Thymus (tissue), 14 donors: ENCODE results near the gene ZNF608. TPM values are rescaled to one million over a fixed set of nuclear protein-coding genes. Genes with fewer than 3 reads are reported as not detected.

Source experiments
- DNase-seq, 9 donors: peaks; one replicate each; pipeline ENCODE4 v3.0.0-alpha.2; 2013; ENCODE audit warnings: low spot score in 9 of 9, low read depth in 6 of 9, missing footprints in 1 of 9
- H3K27ac ChIP-seq, 2 donors: one replicate each; pipeline ENCODE4 v1.5.1; 2013; ENCODE audit warnings: control low read depth in 1 of 2, low read depth in 1 of 2, low read length in 1 of 2, mild to moderate bottlenecking in 1 of 2, moderate library complexity in 1 of 2
- H3K27me3 ChIP-seq, 2 donors: one replicate each; pipeline ENCODE4 v1.5.1; 2013; ENCODE audit warnings: low read length in 1 of 2; ENCODE audit not compliant: control insufficient read depth in 2 of 2, insufficient read depth in 1 of 2
- H3K36me3 ChIP-seq, 2 donors: one replicate each; pipeline ENCODE4 v1.5.1; 2013; ENCODE audit warnings: low read length in 1 of 2, mild to moderate bottlenecking in 1 of 2, moderate library complexity in 1 of 2; ENCODE audit not compliant: control insufficient read depth in 2 of 2, insufficient read depth in 2 of 2
- H3K4me1 ChIP-seq, 2 donors: one replicate each; pipeline ENCODE4 v1.5.1; 2013; ENCODE audit warnings: low read length in 2 of 2; ENCODE audit not compliant: control insufficient read depth in 2 of 2, insufficient read depth in 2 of 2
- H3K4me3 ChIP-seq, 2 donors: one replicate each; pipeline ENCODE4 v1.5.1; 2013; ENCODE audit warnings: low read length in 2 of 2, control low read depth in 1 of 2, mild to moderate bottlenecking in 1 of 2
- H3K9me3 ChIP-seq, 2 donors: one replicate each; pipeline ENCODE4 v1.5.1; 2013; ENCODE audit warnings: low read length in 1 of 2, mild to moderate bottlenecking in 1 of 2; ENCODE audit not compliant: control insufficient read depth in 2 of 2, insufficient read depth in 1 of 2
- WGBS: extraction: QIAGEN DNeasy Blood & Tissue Kit; methylation state at CpG from one replicate; pipeline ENCODE4 v1.1.7; 2013; 5-methylcytosine and 5-hydroxymethylcytosine counted together
- long read RNA-seq, 10 donors: transcript quantifications; one replicate each; lab custom pipeline, GENCODE V29; 2026
- polyA plus RNA-seq: library from polyadenylated mRNA; stranded (reverse); fragments of 200-250 nt; gene quantifications from one replicate; pipeline ENCODE4 v1.2.3, GENCODE V29; 2013
- total RNA-seq: library from RNA; stranded (reverse); fragments of 120-200 nt; gene quantifications from one replicate; pipeline ENCODE4 v1.2.4, GENCODE V29; 2013
- donor health status: healthy.

The ZNF608 gene, protein sequence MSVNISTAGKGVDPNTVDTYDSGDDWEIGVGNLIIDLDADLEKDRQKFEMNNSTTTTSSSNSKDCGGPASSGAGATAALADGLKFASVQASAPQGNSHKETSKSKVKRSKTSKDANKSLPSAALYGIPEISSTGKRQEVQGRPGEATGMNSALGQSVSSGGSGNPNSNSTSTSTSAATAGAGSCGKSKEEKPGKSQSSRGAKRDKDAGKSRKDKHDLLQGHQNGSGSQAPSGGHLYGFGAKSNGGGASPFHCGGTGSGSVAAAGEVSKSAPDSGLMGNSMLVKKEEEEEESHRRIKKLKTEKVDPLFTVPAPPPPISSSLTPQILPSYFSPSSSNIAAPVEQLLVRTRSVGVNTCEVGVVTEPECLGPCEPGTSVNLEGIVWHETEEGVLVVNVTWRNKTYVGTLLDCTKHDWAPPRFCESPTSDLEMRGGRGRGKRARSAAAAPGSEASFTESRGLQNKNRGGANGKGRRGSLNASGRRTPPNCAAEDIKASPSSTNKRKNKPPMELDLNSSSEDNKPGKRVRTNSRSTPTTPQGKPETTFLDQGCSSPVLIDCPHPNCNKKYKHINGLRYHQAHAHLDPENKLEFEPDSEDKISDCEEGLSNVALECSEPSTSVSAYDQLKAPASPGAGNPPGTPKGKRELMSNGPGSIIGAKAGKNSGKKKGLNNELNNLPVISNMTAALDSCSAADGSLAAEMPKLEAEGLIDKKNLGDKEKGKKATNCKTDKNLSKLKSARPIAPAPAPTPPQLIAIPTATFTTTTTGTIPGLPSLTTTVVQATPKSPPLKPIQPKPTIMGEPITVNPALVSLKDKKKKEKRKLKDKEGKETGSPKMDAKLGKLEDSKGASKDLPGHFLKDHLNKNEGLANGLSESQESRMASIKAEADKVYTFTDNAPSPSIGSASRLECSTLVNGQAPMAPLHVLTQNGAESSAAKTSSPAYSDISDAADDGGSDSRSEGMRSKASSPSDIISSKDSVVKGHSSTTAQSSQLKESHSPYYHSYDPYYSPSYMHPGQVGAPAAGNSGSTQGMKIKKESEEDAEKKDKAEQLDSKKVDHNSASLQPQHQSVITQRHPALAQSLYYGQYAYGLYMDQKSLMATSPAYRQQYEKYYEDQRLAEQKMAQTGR (N-terminal part only)
- total RNA-seq: 9.3 TPM
- polyA plus RNA-seq: 14.0 TPM
- long read RNA-seq, donor 1: 0 reads
- long read RNA-seq, donor 2: 0 reads
- long read RNA-seq, donor 3: 0 reads
- long read RNA-seq, donor 4, partial matches to known transcripts: 0 of 2 reads
- long read RNA-seq, donor 4, other reads (novel, unspliced or antisense): 0 of 2 reads
- long read RNA-seq, donor 5, partial matches to known transcripts: 0 of 4 reads
- long read RNA-seq, donor 5, other reads (novel, unspliced or antisense): 0 of 4 reads
- long read RNA-seq, donor 6: 0 reads
- long read RNA-seq, donor 7: 0 reads
- long read RNA-seq, donor 8: 0 reads
- long read RNA-seq, donor 9: 0 reads
- long read RNA-seq, donor 10: 0 reads

DNA sequence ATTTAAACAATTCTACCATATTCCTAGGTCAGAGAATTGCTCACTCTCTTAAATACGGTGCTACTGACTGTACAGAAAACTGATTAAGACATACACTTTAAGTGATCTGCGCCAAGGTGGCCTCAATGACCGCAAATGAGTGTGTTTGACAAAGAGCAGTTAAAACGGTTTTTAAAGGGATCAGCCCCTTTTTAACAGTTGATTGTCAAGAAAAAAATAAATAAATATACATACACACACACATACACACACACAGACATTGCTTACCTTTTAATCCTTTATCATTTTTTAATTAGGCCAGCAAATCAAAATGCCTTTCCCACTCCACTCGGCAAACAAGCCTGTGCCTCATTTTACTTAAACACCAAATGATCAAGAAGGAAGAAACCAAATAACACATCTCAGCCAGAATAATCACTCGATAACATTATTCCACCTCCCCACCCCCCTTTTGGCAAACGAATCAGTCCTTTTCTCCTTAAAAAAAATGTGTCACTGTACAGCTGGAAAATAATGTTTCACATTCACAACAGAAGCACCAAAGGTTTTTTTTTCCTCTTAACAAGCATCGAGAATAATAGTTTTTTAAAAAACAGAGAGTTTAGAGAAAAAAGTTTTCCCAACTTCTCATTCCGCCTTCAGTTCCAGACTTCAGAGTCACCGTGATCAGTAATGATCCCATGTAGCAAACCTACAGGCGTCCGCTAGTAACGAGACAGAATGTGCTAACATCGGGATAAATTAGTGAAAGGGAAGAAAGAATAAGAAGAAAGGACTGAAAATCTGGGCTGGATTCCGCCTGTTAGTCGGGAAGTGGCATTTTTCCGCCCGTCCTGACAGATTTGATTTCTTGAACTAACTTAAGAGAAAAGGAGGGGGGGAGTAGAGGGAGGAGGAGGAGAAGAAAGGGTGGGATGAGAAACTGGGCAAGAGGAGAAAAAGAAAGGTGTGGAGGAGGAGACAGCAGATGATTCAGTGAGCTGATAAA lies at the start of gene ZNF608:
Gene ZNF608, minus strand, starts transcription at position 712 of the 988 bp plus-strand sequence. CDS start 1,650 bp downstream, outside the sequence.
- Histone ChIP-seq H3K9me3 (no peaks in the 10 kb centered on the region), H3K27me3 (peaks cover 0 to 15% of the 10 kb centered on the region in 2 donors), H3K36me3 (no peaks in the 10 kb centered on the region), H3K4me1 (peaks cover 3 to 33% of the 10 kb centered on the region in 2 donors), H3K27ac (peak within 1 kb of the TSS; percentile 81 to 88), H3K4me3 (peak within 1 kb of the TSS; percentile 46 to 64)
- WGBS: 2% methylated on average over 18 of the region's 18 CpGs
- DNase-seq: peak in 1 of 9 donors; percentile 58

DNA sequence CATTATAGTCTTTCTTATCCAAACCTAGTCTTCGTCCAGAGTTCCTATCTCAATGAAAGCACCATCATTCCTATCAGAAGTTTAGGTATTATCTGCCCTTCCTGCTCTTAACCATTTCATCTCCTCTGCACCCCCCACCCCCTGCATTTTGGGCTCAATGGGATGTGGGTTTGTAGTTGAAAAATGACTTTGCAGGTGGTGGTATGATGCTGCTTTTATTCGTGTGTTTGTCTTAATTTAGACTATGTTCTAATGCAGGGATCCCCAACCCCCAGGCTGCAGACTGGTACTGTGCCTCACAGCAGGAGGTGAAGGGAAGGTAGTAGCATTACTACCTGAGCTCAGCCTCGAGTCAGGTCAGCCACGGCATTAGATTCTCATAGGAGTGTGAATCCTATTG lies 49.4 kb upstream of the ZNF608 start:
- no peaks in the 10 kb centered on the region for H3K9me3 ChIP-seq
- WGBS: 74% methylated on average over 4 of the region's 4 CpGs
- H3K4me1 ChIP-seq: no peaks in the 10 kb centered on the region

DNA sequence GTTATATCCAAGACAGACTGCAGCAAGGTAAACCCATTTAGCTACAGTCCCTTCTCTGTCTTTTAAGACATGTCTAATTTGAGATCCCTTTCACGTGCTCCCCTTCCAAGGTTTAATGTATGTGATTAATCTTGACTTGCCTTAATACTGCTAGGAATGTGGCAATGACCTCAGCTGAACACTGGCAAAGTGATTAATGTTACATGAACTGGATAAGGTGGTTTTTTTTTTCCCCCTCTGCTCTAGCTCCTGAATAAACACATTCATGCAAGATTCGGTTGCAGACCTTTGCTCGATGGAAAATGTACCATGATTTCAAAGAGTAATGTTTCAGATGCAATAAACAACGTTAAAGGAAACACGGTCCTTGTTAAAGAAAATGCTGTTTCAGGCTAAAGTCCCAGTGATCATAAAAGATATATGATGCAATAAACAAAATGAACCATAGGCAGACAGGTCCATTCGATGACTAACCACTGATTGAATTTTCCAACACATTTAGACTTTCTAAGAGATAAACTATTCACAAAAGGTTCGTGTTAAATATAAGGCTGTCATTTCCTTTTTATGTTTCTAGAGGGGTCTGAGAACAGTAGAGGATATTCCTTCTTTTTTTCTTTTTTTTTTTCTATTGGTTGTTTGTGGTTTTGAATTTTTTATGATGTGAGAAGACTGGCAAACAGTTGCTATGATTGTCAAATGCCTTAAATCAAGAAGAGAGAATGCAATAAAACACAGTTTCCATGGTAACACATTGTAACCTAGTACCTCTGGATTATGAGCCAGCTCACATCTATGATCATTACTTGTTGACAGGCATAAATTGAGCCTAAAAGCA lies 44.7 kb upstream of the ZNF608 start:
- WGBS: 75% methylated on average over 7 of the region's 7 CpGs

More for the DNA sequence above, 49.4 kb upstream of the ZNF608 start:
- H3K27ac ChIP-seq: no peak overlapping the region
- no peaks in the 10 kb centered on the region for H3K27me3 ChIP-seq
- no peaks in the 10 kb centered on the region for H3K36me3 ChIP-seq
- no peak for DNase-seq
- no peak overlapping the region for H3K4me3 ChIP-seq

DNA sequence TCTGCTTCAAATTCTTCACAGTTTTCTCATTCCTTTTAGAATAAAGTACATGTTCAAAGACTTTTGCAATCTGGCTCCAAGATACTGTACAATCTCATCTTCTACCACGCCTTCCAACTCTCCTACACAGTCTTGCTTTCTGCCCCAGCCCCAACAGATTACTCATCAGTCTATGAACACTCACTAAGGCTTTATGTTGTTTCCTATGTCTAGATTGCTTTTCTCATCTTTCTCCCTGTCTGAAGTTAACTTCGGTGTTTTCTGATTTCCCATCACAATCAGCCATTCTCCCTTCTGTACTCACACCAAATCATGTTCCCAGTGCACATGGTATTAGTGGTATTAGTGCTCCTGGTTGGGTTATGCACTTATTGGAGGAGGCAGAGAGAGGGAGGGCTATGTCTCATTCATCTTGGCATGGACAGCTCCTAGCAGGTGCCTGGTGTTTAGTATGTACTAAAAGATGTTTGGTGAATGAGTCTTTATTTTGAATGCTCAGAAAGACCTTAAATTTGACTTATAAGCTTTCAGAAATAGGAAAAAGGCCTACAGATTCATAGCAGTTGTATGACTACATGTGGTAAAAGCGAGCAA lies 44.0 kb upstream of the ZNF608 start:
- Histone ChIP-seq H3K9me3 (no peaks in the 10 kb centered on the region), H3K27ac (no peak overlapping the region), H3K4me3 (no peak overlapping the region), H3K4me1 (no peaks in the 10 kb centered on the region), H3K27me3 (no peaks in the 10 kb centered on the region), H3K36me3 (no peaks in the 10 kb centered on the region)
- DNase-seq: no peak
- 95% methylated on average over 3 of the region's 3 CpGs for WGBS

More for the DNA sequence above, 44.7 kb upstream of the ZNF608 start:
- DNase-seq: no peak
- no peak overlapping the region for H3K27ac ChIP-seq
- no peaks in the 10 kb centered on the region for H3K36me3 ChIP-seq
- H3K9me3 ChIP-seq: no peaks in the 10 kb centered on the region
- no peaks in the 10 kb centered on the region for H3K4me1 ChIP-seq
- no peaks in the 10 kb centered on the region for H3K27me3 ChIP-seq
- H3K4me3 ChIP-seq: no peak overlapping the region

DNA sequence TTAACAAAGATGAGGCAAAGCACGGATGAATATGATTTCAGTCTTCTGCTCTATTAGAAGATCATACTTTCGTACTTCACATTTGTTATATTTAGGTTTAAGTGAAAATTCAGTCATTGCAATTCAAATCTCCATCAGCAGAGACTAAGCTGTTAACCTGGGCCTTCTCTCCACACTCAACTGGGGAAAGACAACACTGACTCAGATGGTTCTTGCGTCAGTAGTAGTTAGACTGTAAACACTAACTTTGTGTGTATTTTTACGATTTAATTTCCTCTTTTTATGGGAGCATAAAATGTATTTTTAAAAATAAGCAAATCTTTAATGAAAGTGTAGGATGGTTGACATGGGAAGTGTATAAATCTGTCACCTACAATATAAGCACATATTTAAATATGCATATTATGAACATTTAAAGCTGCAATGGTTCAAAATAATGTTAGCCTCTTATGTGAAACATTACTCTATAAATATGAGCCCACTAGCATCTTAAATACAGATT lies 42.7 kb upstream of the ZNF608 start:
- no peaks in the 10 kb centered on the region for H3K36me3 ChIP-seq
- no peak overlapping the region for H3K27ac ChIP-seq
- 92% methylated on average over 4 of the region's 4 CpGs for WGBS
- no peak for DNase-seq
- no peaks in the 10 kb centered on the region for H3K4me1 ChIP-seq
- no peak overlapping the region for H3K4me3 ChIP-seq
- no peaks in the 10 kb centered on the region for H3K27me3 ChIP-seq
- no peaks in the 10 kb centered on the region for H3K9me3 ChIP-seq

DNA sequence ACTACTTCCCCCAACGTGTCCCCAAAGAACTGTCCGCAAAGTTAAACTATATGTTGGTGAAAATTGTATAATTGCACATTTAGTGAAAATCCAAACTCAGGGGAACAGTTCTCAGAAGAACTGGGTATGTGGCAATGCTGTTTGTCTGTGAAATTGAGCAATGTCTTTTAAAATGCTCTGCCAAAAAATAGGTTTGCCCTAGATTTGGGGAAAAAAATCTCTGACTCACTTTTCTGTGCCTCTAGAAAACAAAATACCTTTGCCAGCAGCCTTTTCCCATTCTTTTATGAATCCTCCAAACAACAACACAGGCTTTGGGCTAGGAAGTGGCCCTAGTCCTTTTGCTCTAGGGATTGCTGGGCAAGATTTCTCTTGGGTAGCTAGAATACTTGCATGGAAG lies 37.4 kb upstream of the ZNF608 start:
- WGBS: 94% methylated on average over 2 of the region's 2 CpGs
- Histone ChIP-seq H3K4me1 (no peaks in the 10 kb centered on the region), H3K36me3 (no peaks in the 10 kb centered on the region), H3K27me3 (no peaks in the 10 kb centered on the region), H3K9me3 (no peaks in the 10 kb centered on the region), H3K27ac (no peak overlapping the region), H3K4me3 (no peak overlapping the region)
- no peak for DNase-seq

DNA sequence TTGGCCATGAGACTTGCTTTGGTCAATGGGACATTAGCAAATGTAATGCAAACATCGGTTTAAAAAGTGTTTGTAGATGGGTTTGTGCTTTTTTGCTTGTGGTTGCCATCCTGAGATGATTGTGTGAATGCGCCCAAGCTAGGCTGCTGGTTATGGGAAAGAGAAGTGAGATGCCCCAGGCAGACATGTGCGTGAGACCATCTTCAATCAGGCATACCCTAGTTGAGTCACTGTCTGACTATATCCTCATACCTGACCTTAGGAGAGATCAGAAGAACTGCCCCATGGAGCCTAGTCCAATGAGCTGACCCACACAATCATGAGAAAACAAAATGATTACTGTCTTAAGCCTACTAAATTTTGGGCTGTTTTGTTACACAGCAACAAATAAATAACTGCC lies 36.8 kb upstream of the ZNF608 start:
- WGBS: 97% methylated on average over 3 of the region's 3 CpGs
- H3K4me1 ChIP-seq: no peaks in the 10 kb centered on the region
- DNase-seq: no peak
- no peaks in the 10 kb centered on the region for H3K27me3 ChIP-seq
- no peaks in the 10 kb centered on the region for H3K36me3 ChIP-seq
- no peak overlapping the region for H3K27ac ChIP-seq
- no peak overlapping the region for H3K4me3 ChIP-seq
- H3K9me3 ChIP-seq: no peaks in the 10 kb centered on the region
